GM18520 (cell line): ENCODE data around the gene ZNF112.

Source experiments
- ATAC-seq: cut with Tn5 transposase; IDR thresholded peaks from one replicate; pipeline ENCODE4 v1.9.1; 2021; ENCODE audit not compliant: unreplicated experiment

Gene ZNF112

GRCh38 chr19:44284968-44285367, 71.5 kb downstream of the ZNF112 start:
- no peak for ATAC-seq

- ATAC-seq = no peak
Observed at GRCh38 chr19:44282846-44283245, 73.6 kb downstream of the ZNF112 start.

- no peak for ATAC-seq
Observed at GRCh38 chr19:44280916-44281315, 75.6 kb downstream of the ZNF112 start.

- no peak for ATAC-seq
Observed at GRCh38 chr19:44278181-44278690, 78.2 kb downstream of the ZNF112 start.

GRCh38 chr19:44277331-44277730, 79.1 kb downstream of the ZNF112 start:
- no peak for ATAC-seq
